HG03280 (cell line): ENCODE data around the gene MRM3.
"Not testable (repeated sequence)": the region's sequence is repeated elsewhere in the genome, so short reads cannot be mapped to it uniquely, and the experiment has no call there.

ENCODE experiments used
- ATAC-seq: cut with Tn5 transposase; IDR thresholded peaks from one replicate; pipeline ENCODE4 v1.9.1; 2021; ENCODE audit warnings: mild to moderate bottlenecking, moderate library complexity; ENCODE audit not compliant: unreplicated experiment

The MRM3 gene

DNA sequence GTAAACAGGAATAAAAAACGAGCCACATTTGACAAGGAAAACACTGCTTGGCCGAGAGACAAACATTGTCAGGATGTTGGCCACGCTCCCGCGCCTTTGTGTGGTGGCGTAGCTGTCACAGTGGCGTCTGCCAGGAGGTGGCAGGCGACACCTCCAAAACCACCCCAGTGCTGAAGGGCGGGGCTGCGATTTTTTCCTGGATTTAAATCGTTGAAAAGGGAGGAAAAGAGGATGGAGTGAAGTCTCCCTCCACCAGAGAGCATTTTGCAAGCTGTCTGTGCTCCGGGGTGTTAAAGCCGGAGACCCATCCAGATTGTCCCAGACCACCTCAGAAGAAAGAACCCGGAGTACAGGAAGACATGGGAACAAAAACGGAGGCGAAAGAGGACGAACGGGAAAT is 12.7 kb downstream of the MRM3 start:
- ATAC-seq: no peak

DNA sequence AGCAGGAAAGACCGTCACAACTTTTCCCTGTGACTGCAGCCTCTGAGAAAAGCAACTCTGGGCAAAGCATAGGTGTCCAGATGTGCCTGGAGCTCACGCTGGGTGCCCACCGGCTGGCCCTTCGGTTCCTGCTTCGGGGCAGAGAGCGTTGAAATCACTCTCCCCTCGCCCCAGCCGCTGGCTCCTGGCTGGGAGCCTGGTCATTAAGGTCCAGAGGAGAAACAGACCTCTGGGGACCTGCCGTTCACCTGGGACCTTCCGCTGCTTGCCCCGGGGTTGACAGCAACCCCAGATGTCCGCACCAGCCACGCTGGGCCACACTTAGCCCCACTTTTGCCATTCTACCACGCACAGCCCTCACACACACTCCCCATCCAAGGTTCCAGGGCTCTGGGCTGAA is 13.1 kb downstream of the MRM3 start:
- ATAC-seq: no peak

DNA sequence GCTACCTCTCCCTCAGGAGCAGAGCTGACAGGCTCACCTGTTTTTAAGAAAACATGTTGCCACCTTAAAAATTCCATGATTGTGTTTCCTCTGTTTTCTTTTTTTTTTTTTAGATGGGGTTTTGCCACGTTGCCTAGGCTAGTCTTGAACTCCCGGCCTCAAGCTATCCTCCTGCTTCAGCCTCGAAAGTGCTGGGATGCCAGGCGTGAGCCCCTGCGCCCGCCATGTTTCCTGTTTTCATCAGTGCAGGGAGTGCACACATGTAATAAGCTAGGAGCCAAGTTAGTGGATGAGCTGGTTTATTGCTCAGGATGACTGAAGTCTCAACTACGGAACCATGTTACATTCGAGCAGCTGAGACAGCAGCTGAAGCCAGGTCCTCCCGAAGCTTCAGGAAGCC is 13.6 kb downstream of the MRM3 start:
- no peak for ATAC-seq

DNA sequence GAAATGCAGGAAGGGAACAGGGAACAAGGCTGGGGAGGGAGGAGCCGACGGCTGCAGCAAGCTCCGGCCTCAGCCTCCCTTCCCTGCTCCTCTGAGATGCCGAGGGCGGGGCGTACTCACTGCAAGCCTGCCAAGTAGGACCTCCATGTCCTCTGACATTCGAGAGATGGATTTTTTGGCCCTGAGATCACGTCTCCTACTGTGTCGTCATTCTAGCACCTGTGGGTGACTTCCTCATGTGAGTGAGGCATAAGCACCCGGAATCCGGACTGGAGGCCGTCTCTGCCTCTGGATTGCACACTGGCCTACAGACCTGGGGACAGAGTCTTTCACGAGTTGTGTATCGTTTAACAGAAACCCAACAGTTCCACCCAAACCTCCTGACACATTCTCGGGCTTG is 14.5 kb downstream of the MRM3 start:
- no peak for ATAC-seq

DNA sequence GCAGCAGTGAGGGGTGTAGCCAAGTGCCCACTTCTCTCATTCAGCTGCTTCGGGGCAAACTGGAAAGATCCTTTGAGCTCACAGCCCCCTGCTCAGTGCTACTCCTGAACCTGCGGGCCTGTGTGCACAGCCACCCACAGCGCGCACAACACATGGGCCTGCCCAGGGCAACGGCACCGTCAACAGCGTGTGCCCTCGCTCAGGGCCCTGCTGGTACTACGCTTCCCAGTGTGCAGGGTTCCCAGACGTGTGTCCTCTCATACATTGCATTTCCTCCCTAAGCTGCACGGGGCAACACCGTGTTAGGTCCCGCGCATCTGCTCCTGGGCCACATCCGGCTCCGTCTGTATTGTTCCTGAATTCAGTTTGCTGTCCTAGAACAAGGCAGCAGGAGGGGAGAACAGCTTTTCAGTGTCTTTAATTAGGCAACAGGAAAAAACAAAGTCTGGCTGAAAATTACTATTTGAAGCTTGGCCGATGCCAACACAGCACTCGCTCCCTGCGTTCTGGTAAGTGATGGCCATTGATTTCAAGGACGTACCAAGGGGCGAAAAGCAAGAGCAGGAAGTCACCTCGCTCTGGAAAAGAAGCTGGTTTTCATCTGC is 15.2 kb downstream of the MRM3 start:
- no peak for ATAC-seq

DNA sequence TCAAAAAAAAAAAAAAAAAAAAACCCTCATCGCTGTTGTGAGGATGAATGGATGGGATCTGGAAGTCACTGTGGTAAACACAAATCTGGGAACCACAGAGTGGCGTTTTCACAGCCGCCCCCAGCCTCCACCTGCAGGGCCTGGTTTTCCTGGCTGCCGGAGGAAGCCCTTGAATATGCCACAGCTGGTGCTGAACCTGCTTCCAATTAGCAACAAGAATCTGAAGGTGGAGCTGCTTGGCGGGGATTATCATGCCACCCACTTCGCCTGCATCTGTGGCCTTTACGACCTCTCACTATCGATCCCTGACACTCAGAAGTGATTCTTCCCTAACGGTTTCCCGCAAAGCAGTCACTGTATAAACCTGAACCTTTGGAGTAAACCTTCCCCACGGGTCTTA is 16.1 kb downstream of the MRM3 start:
- ATAC-seq: no peak

DNA sequence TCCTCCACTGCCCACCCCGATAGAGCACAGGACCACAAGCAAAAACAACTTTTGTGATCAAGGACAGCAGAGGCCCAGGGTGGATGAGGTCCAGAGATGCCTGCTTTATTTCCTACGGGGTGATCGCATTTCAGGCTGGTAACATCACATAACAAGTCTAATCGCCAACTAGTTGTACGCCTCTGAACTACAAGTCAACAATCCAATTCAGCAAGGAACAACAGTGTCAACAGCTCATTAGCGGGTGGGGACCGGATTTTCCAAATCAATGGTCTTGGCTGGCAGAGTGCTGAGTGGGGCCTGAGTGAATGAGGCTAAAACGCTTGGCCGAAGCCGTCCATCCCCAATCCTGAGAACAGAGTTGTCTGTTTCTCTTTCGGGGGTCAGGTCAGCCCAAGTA is 17.1 kb downstream of the MRM3 start:
- ATAC-seq: no peak

DNA sequence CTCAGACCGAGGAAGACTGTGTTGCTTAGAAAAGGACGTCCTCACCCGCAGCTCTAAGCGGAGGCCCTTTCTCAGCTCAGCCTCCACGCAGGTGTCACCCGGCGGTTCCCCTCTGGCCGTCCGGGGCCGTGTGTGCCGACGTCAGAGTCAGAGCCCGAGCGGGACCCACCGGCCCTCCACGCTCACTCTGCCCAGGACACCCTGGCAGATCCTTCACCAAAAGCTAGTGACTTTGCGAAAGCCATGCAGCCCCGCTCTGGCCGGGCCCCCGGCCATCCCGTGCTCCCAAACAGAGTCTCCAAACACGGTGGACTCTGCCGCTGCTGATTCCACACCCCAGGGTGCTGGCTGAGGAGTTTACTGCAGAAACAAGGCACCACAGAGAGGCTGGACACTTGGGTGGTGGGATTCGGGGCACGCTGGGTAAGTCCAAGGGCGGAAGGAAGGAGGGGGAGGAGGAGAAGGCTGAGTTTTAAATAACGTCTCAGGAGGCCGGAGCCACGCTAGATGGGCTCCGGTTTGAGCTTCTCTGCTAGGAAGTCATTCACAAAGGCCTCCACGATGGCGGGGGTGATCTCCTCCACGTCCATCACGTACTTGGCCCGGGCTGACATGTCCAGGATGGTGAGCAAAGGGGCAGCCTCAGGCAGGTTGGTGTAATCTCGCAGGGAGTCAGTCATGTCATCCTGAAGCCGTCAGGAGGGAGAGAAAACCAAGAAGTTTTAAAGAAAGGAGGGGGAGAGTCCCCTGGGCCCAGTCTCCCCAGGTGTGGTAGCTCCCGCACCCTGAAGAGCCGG is 18.5 kb downstream of the MRM3 start:
- ATAC-seq: no peak

DNA sequence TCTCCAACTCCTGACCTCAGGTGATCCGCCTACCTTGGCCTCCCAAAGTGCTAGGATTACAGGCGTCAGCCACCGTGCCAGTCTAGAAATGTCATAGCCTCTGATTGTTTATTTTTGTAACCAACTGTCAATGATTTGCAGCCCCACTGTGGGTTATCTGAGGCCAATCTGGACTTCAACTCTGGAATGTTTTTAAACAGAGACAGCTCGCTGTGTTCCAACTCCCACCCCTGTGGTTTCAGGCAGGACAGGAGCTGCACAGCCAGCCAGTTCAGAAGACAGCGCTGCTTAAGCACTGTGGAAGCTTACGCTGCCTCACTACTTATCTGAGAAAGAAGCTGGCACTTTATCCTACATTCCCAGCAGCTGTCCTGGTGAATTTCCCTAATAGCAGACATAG is 19.5 kb downstream of the MRM3 start:
- ATAC-seq: no peak

DNA sequence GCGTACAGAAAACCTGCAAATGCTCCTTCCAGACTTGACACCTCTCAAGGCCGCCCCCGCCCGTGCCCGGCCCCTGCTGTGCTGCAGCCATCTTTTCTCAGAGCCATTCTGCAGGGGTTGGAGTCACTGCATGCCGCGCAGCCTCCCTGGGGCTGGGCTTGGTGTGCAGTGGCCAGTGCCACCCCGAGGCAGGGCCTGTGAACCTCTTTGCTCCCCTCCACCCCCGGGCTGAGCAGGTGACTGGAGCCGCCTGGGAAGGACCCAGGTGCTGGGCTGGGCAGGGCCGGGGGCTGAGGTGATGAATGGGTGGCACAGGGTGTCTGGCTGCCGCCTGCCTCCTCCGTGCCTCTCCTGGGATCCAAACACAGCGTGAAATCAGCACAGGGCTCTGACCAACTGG is 20.3 kb downstream of the MRM3 start:
- ATAC-seq: no peak

DNA sequence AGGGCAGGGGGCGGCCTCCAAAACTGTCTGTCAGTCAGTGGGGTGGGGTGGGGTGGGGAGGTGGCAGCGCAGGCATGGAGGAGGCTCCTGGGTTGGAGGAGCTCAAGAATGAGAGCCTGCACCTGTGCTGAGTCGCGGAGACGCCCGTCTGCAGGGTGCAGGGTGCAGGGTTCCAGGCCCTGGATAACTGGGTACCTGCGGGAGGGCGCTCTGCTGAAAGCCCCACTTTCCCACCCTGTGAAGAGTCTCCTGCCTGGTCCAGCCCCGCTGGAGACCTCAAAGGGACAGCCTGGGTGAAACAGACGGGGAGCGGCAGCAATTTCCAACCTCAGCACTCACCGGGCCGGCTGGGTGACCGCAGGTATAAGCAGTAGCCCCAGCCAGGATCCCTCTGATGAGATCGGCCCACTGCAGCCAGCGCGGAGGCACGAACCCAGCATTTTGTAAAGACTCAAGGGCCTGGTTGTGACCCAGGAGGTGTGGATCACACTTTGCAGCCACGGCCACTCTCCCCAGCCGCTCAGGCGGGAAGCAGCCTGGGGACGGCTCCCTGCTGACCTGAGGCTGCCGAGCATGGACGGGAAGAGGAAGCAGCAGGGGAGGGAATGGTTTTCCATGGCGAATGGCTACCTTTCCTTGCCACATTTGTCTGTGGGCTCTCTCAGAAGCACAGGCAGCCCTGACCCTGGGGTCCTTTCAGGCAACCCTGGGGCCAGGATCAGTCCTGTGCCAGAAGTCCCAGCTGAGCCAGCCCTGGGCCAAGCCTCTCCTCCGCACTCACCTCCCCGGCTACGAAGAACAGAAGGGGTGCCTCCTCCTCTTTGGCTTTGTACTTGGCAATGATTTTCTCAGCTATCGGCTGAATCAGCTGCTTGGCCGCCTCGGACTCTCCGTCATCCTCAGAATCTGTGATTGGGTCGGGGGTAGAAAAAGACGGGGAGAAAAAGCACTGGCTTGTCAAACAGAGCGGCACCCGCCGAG is 21.0 kb downstream of the MRM3 start:
- ATAC-seq: no peak

DNA sequence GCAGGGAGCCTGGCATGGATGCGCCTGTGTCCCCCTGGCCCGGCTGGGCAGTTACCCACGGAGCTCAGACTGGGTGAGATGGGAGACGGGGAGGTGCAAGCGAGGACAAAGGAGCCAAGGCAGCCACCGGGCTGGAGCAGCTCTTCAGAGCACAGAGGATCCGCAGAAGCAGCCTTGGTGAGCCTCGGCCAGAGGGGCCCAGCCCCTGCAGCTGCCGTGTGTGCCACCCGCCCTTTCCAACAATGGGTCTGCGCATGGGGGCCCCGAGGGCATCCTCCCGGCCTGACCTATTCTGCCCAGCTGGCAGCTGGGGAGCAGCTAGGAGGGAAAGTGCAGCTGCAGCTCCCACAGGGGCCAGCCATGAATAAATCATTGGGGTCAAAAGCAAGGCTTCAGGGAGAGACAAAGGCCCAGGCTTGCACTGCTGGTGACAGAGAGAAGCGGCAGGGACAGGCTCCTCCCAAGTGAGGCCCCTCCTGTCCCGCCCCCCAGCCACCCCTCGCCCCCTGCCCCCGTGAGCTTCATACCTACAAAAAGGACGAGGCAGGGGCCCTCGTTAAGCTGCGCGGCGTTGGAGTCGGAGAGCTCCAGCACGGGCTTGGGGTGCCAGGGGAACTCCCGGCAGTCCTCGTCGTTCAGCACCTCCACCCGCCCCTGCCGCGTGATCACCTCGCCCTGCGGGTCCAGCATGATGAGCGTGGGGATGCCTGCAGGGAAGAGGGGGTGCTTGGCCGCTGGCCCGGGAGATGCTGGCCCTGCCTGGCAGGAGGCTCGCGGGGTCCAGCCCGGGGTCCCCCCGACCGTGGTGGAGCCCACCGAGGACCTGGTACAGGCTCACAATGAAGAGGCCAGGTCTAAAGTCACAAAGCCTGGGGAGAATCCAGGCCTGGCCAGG is 22.6 kb downstream of the MRM3 start:
- ATAC-seq: no peak

DNA sequence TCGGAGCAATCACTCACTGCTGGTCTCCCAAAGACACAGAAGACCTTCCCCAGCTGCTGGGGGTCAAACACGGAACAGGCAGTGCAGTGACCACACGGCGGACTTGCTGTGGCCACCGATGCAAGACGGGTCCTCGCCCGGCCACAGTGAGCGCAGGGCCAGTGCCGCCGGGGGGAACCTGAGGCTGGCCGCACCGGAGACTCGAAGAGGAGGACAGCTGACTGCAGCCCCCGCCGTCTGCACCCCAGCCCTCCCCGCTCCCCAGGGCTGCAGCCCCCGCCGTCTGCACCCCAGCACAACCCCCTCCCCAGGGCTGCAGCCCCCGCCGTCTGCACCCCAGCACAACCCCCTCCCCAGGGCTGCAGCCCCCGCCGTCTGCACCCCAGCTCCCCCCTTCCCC is 23.7 kb downstream of the MRM3 start:
- not testable (repeated sequence) for ATAC-seq

DNA sequence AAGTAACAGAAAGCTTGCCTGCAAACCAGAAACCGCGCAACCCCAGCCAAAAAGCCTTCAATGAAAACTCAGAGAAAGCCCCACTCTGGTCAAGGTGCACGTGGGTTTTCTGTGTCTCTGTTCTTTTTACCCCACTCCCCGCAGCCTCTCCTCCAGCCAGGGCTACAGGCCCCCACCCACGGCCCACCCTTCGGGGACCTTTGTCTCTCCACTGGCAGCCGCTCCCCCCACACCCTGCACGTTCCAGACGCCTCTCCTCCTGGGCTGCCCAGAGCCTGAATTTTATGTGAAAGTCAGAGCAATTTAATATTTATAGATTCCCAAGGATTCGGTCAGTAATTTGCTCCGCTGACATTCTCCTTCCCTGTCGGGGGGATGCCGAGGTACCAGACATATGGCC is 24.2 kb downstream of the MRM3 start:
- ATAC-seq: no peak

DNA sequence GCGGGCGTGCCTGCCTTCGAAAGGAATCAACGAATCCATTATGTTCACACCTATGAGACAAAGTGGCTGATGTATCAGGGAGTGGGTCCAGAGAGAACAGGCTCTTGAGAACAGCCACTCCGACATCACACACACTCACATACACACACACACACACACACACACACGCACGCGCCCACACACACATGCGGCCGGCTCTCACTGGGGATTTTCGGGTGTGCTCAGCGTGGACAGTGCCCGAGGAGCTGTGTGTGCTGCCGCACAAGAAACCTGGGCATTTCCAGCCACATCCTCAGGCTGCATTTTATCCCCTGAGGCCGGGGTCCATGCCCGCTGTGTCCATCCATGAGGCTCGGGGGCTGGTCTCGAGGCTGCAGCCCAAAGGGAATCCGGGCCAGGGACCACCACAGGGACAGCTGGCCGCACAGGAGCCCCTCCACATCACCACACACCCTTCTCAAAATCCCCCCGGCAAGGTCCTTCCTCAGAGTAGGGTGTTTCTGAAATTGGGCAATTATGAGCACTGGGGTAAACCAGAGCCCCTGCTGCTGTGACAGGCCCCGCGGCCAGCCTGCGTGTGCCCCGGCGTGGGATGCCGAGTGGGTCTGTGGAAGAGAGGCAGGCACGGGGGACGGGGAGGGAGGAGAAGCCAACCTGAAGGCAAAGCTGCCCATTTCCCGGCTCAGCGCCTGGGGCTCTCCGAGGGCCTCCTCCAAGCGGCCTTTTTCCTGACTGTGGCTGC is 24.8 kb downstream of the MRM3 start:
- no peak for ATAC-seq

DNA sequence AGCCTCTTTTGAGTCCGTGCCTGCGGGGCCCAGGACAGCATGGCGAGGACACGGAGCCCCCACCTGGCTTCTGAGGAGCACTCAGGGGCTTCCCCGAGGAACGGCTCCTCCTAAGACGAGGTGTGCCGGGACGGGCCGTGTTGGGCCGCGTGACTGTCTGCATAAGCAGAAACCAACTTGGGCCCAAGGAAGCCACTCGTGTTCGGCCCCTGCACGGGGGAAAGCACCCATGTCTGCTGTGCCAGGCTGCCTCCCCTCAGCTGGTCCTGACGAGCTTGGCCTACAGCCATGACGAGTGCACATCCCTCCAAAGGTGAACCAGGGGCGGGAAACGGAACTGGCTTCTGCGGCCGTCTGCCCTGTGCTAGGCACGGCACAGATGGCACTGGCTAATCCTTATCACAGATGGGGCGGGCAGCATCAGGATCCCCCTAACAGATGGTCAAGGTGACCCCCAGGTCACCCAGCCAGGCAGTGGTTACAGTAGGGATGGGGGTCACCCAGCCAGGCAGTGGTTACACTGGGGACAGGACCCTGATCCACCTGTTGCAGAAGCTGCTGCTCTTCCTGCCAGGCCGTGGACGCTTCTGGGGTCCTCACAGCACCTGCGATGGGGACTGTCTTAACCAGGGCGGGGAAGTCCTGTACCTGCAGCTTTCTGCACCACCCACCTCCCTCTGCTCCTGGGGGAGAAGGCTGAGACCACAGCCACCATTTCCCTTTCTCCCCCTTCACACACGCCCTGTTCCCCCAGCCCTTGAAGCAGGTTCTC is 25.6 kb downstream of the MRM3 start:
- no peak for ATAC-seq

DNA sequence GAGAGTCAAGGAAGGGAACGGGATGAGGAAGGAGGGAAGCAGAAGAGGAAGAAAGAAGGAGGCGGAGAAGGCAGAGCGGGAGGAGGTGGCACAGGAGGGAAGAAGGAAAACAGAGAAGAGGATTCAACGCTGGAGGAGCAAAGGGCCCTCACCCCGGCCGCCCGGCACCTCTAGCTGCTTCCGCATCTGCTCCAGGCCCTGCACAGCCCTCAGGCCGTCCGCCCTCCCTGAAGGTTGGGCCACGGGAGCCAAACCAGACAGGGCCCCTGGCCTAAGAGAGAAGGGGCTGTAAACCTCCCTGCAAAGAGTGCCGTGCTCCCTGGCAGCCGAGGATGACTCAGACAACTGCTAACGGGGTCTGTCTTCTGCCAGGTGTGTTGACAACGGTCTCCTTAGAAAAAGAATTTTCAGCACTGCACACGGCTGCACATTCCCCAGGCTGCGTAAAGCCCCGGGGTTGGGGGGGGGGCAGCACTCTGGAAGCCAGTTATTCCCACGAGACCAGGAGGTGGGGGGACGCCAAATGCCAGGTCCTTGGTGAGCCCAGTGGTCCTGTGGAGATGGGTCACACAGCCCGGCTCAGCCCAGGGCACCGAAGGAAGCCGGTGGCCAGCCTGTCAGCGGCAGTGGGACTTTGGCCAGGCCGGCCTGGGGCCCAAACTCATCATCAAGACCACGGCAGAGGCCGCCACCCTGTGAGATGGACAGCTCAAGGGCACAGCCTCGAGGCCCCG is 29.1 kb downstream of the MRM3 start:
- no peak for ATAC-seq

DNA sequence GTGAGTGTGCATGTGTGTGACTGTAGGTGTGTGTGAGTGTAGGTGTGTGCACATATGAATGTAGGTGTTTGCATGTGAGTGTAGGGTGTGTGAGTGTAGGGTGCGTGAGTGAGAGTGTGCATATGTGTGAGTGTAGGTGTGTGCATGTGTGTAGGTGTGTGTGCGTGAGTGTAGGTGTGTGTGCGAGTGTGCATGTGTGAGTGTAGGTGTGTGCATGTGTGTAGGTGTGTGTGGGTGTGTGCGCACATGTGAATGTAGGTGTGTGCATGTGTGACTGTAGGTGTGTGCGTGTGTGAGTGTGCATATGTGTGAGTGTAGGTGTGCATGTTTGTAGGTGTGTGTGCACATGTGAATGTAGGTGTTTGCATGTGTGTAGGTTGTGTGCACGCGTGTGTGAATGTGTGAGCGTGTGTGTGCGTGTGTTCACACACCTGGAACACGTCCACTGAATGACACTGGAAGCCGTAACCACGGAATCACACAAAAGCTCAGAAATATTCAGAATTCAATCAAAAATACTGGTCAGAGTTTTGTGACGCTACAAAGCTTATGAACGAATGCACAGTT is 30.6 kb downstream of the MRM3 start:
- no peak for ATAC-seq
